Osteoblast (primary cell): ENCODE results near the gene PDX1. TPM values are rescaled to one million over a fixed set of nuclear protein-coding genes. Genes with fewer than 3 reads are reported as not detected.

Source experiments
- DNase-seq: peaks from one replicate; pipeline ENCODE4 v3.0.0; 2011; ENCODE audit warnings: low spot score, mixed read lengths; ENCODE audit not compliant: insufficient read length; ENCODE audit errors: missing footprints
- H2AFZ ChIP-seq: 2 replicates; pipeline ENCODE4 v1.6.0; 2011; ENCODE audit warnings: mild to moderate bottlenecking, low read length
- H3K27ac ChIP-seq: 2 replicates; pipeline ENCODE4 v1.5.1; 2011; ENCODE audit warnings: mild to moderate bottlenecking, low read depth, low read length, moderate library complexity
- H3K27me3 ChIP-seq: 2 replicates; pipeline ENCODE4 v1.6.0; 2012; ENCODE audit warnings: mild to moderate bottlenecking, control low read depth, inconsistent platforms, low read length, moderate library complexity; ENCODE audit not compliant: insufficient read depth
- H3K36me3 ChIP-seq: 2 replicates; pipeline ENCODE4 v1.5.1; 2011; ENCODE audit warnings: mild to moderate bottlenecking, low read length, control low read depth, moderate library complexity; ENCODE audit not compliant: insufficient read depth
- H3K4me1 ChIP-seq: 2 replicates; pipeline ENCODE4 v1.5.1; 2011; ENCODE audit warnings: mild to moderate bottlenecking, low read length, control low read depth, moderate library complexity; ENCODE audit not compliant: insufficient read depth
- H3K4me2 ChIP-seq: 2 replicates; pipeline ENCODE4 v1.6.0; 2011; ENCODE audit warnings: mild to moderate bottlenecking, low read length; ENCODE audit not compliant: insufficient read depth
- H3K4me3 ChIP-seq: fragments of 200-600 bp; sonication (generic); 3 replicates; pipeline ENCODE4 v1.5.1; 2012; ENCODE audit warnings: mild to moderate bottlenecking, low read length, inconsistent platforms; ENCODE audit not compliant: insufficient read depth
- H3K79me2 ChIP-seq: 2 replicates; pipeline ENCODE4 v1.6.0; 2012; ENCODE audit warnings: mild to moderate bottlenecking, low read length, control low read depth, inconsistent platforms; ENCODE audit not compliant: insufficient read depth
- H3K9me3 ChIP-seq: 2 replicates; pipeline ENCODE4 v1.5.1; 2011; ENCODE audit warnings: low read depth, low read length, control low read depth
- H4K20me1 ChIP-seq: 2 replicates; pipeline ENCODE4 v1.6.0; 2012; ENCODE audit warnings: mild to moderate bottlenecking, low read length, control low read depth; ENCODE audit not compliant: insufficient read depth
- CTCF ChIP-seq: IDR thresholded peaks from 2 replicates; pipeline ENCODE4 v1.5.1; 2011; ENCODE audit warnings: mild to moderate bottlenecking, low read depth, low read length, moderate library complexity; ENCODE audit errors: extremely low read depth
- total RNA-seq: library from RNA; depleted of rRNA; stranded (reverse); fragments of >200 nt; gene quantifications from 2 replicates; pipeline ENCODE4 v1.2.3, GENCODE V29; 2012

PDX1 gene
- total RNA-seq, 1 donor = not detected

GRCh38 chr13:27922883-27923612, 3.2 kb downstream of the PDX1 start:
- H3K36me3 ChIP-seq = no peaks in the 10 kb centered on the region
- H3K27me3 ChIP-seq = peaks cover 99% of the 10 kb centered on the region
- no peak for TF ChIP-seq CTCF
- H3K79me2 ChIP-seq = no peaks in the 10 kb centered on the region
- H3K4me1 ChIP-seq = no peaks in the 10 kb centered on the region
- no peak overlapping the region for H3K4me3 ChIP-seq
- no peaks in the 10 kb centered on the region for H4K20me1 ChIP-seq
- DNase-seq = no peak
- H3K9me3 ChIP-seq = no peaks in the 10 kb centered on the region
- no peak overlapping the region for H2AFZ ChIP-seq
- no peak overlapping the region for H3K27ac ChIP-seq
- no peak overlapping the region for H3K4me2 ChIP-seq

DNA sequence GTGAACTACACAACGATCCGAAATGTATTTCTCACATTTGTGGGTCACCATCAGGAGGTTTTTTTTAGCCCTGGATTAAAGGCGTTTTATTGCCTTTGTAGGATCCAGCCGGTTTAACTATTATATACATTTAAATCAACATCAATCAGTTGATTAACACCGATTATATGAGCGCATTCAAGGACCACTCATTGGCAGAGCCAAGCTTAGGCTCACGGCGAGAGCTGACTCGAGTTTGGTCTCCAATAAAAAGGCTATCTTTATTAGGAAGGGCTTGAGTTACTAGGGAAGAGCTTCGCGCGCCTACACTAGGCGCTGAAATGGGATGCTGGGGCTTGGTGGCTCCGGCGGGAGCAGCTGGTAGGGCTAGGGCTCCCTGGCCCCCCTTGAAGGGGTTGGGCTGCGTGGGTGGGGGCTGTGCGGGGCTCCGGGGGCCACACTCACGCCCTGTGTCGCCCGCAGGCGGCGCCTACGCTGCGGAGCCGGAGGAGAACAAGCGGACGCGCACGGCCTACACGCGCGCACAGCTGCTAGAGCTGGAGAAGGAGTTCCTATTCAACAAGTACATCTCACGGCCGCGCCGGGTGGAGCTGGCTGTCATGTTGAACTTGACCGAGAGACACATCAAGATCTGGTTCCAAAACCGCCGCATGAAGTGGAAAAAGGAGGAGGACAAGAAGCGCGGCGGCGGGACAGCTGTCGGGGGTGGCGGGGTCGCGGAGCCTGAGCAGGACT, 4.2 kb downstream of the PDX1 start:
- no peak for TF ChIP-seq CTCF
- Histone ChIP-seq H3K27ac (no peak overlapping the region), H3K27me3 (peaks cover 99% of the 10 kb centered on the region), H3K9me3 (no peaks in the 10 kb centered on the region), H3K4me3 (no peak overlapping the region), H3K36me3 (no peaks in the 10 kb centered on the region), H3K79me2 (no peaks in the 10 kb centered on the region), H4K20me1 (no peaks in the 10 kb centered on the region), H2AFZ (no peak overlapping the region), H3K4me1 (no peaks in the 10 kb centered on the region), H3K4me2 (no peak overlapping the region)
- DNase-seq = no peak

DNA sequence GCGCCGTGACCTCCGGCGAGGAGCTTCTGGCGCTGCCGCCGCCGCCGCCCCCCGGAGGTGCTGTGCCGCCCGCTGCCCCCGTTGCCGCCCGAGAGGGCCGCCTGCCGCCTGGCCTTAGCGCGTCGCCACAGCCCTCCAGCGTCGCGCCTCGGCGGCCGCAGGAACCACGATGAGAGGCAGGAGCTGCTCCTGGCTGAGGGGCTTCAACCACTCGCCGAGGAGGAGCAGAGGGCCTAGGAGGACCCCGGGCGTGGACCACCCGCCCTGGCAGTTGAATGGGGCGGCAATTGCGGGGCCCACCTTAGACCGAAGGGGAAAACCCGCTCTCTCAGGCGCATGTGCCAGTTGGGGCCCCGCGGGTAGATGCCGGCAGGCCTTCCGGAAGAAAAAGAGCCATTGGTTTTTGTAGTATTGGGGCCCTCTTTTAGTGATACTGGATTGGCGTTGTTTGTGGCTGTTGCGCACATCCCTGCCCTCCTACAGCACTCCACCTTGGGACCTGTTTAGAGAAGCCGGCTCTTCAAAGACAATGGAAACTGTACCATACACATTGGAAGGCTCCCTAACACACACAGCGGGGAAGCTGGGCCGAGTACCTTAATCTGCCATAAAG, 4.8 kb downstream of the PDX1 start:
- Histone ChIP-seq H3K4me3 (no peak overlapping the region), H3K27ac (no peak overlapping the region), H3K36me3 (no peaks in the 10 kb centered on the region), H2AFZ (no peak overlapping the region), H3K4me1 (no peaks in the 10 kb centered on the region), H3K79me2 (no peaks in the 10 kb centered on the region), H3K27me3 (peaks cover 99% of the 10 kb centered on the region), H3K9me3 (no peaks in the 10 kb centered on the region), H3K4me2 (no peak overlapping the region), H4K20me1 (no peaks in the 10 kb centered on the region)
- TF ChIP-seq CTCF = no peak
- DNase-seq = no peak
